Osteocyte (in vitro differentiated cells): ENCODE results near the gene SRGAP3. TPM values are rescaled to one million over a fixed set of nuclear protein-coding genes. Genes with fewer than 3 reads are reported as not detected.

Source experiments
- DNase-seq: peaks from one replicate; pipeline ENCODE4 v3.0.0; 2021; ENCODE audit warnings: mixed read lengths; ENCODE audit not compliant: unreplicated experiment; ENCODE audit errors: extremely low spot score
- H3K27ac Mint-ChIP-seq: one replicate; pipeline ENCODE4 v1.8.0; 2021; ENCODE audit warnings: mild to moderate bottlenecking, mixed read lengths; ENCODE audit not compliant: unreplicated experiment
- H3K27me3 Mint-ChIP-seq: one replicate; pipeline ENCODE4 v1.8.0; 2021; ENCODE audit warnings: mixed read lengths; ENCODE audit not compliant: unreplicated experiment
- H3K36me3 Mint-ChIP-seq: one replicate; pipeline ENCODE4 v1.8.0; 2021; ENCODE audit warnings: mixed read lengths; ENCODE audit not compliant: unreplicated experiment
- H3K4me1 Mint-ChIP-seq: one replicate; pipeline ENCODE4 v1.8.0; 2021; ENCODE audit warnings: mixed read lengths; ENCODE audit not compliant: unreplicated experiment
- H3K4me3 Mint-ChIP-seq: one replicate; pipeline ENCODE4 v1.8.0; 2021; ENCODE audit warnings: mild to moderate bottlenecking, moderate library complexity, mixed read lengths; ENCODE audit not compliant: unreplicated experiment
- H3K9me3 Mint-ChIP-seq: one replicate; pipeline ENCODE4 v1.8.0; 2021; ENCODE audit warnings: mixed read lengths; ENCODE audit not compliant: unreplicated experiment
- CTCF ChIP-seq: fragments of 200-600 bp; sonication (generic); IDR thresholded peaks from 2 replicates; pipeline ENCODE4 v1.5.0; 2021; ENCODE audit warnings: antibody characterized with exemption, mild to moderate bottlenecking, moderate library complexity
- total RNA-seq: library from RNA; stranded (reverse); gene quantifications from 2 replicates; pipeline ENCODE4 v1.2.1, GENCODE V29; 2021

Gene SRGAP3
- total RNA-seq, 1 donor from 2014 or later: 2.6 TPM

- peaks cover 5% of the 10 kb centered on the region for H3K9me3 Mint-ChIP-seq
- no peak for DNase-seq
- TF ChIP-seq CTCF: no peak
- no peak overlapping the region for H3K4me3 Mint-ChIP-seq
- no peaks in the 10 kb centered on the region for H3K4me1 Mint-ChIP-seq
- peaks cover 21% of the 10 kb centered on the region for H3K27me3 Mint-ChIP-seq
- no peak overlapping the region for H3K27ac Mint-ChIP-seq
- no peaks in the 10 kb centered on the region for H3K36me3 Mint-ChIP-seq
These were observed 102.1 kb downstream of the SRGAP3 start for GRCh38 chr3:9147215-9147895.

- no peak overlapping the region for H3K27ac Mint-ChIP-seq
- H3K36me3 Mint-ChIP-seq: no peaks in the 10 kb centered on the region
- no peaks in the 10 kb centered on the region for H3K4me1 Mint-ChIP-seq
- no peak for TF ChIP-seq CTCF
- peaks cover 18% of the 10 kb centered on the region for H3K27me3 Mint-ChIP-seq
- H3K9me3 Mint-ChIP-seq: peaks cover 5% of the 10 kb centered on the region
- H3K4me3 Mint-ChIP-seq: no peak overlapping the region
- no peak for DNase-seq
These were observed 102.9 kb downstream of the SRGAP3 start for GRCh38 chr3:9146367-9147071.

GRCh38 chr3:9143184-9143583, 106.3 kb downstream of the SRGAP3 start:
- no peak for TF ChIP-seq CTCF
- H3K9me3 Mint-ChIP-seq: no peaks in the 10 kb centered on the region
- H3K36me3 Mint-ChIP-seq: no peaks in the 10 kb centered on the region
- H3K27me3 Mint-ChIP-seq: peaks cover 30% of the 10 kb centered on the region
- H3K27ac Mint-ChIP-seq: no peak overlapping the region
- H3K4me3 Mint-ChIP-seq: no peak overlapping the region
- no peak for DNase-seq
- no peaks in the 10 kb centered on the region for H3K4me1 Mint-ChIP-seq

- H3K4me1 Mint-ChIP-seq: no peaks in the 10 kb centered on the region
- H3K36me3 Mint-ChIP-seq: no peaks in the 10 kb centered on the region
- H3K27ac Mint-ChIP-seq: no peak overlapping the region
- peaks cover 35% of the 10 kb centered on the region for H3K27me3 Mint-ChIP-seq
- H3K4me3 Mint-ChIP-seq: no peak overlapping the region
- no peak for TF ChIP-seq CTCF
- H3K9me3 Mint-ChIP-seq: no peaks in the 10 kb centered on the region
- no peak for DNase-seq
These were observed 107.1 kb downstream of the SRGAP3 start for GRCh38 chr3:9142362-9142761.

GRCh38 chr3:9141928-9142289, 107.5 kb downstream of the SRGAP3 start:
- Mint-ChIP-seq H3K4me1 (no peaks in the 10 kb centered on the region), H3K4me3 (no peak overlapping the region), H3K27ac (no peak overlapping the region), H3K27me3 (peaks cover 39% of the 10 kb centered on the region), H3K9me3 (no peaks in the 10 kb centered on the region), H3K36me3 (no peaks in the 10 kb centered on the region)
- no peak for DNase-seq
- TF ChIP-seq CTCF: no peak
